ENCODE data around the gene BMP8B. TPM values are rescaled to one million over a fixed set of nuclear protein-coding genes. Genes with fewer than 3 reads are reported as not detected.

Gene BMP8B
- total RNA-seq, 1 experiment from 2014 or later, result 0.42 TPM

GRCh38 chr1:39722495-39722894 lies 66.2 kb downstream of the BMP8B start:
- Histone ChIP-seq H2BK5ac (ENCODE audit: insufficient read length, low read length) (no peak overlapping the region), H3K4ac (ENCODE audit: low read depth, low read length) (no peak overlapping the region), H3K4me2 (ENCODE audit: insufficient read depth, insufficient read length, low read length) (no peak overlapping the region), H3K18ac (ENCODE audit: insufficient read length, low read depth, low read length) (no peak overlapping the region), H3T11ph (ENCODE audit: low read length) (no peak overlapping the region), H3K79me2 (ENCODE audit: insufficient read depth, low read length) (no peaks in the 10 kb centered on the region), H2BK20ac (ENCODE audit: low read depth, low read length, poor library complexity, severe bottlenecking) (no peak overlapping the region), H4K5ac (ENCODE audit: insufficient read length, low read depth, low read length) (no peak overlapping the region), H3K23ac (ENCODE audit: insufficient read length, low read depth, low read length) (no peak overlapping the region), H2AK5ac (ENCODE audit: insufficient read length, low read length) (no peak overlapping the region), H4K20me1 (ENCODE audit: control insufficient read depth, insufficient read depth, insufficient read length) (no peaks in the 10 kb centered on the region), H3K9ac (ENCODE audit: extremely low read depth, insufficient read length, low read length) (no peak overlapping the region), H3K27me3 (ENCODE audit: insufficient read depth, low read length) (peaks cover 23% of the 10 kb centered on the region), H2BK15ac (ENCODE audit: low read depth, low read length) (no peak overlapping the region), H2AFZ (ENCODE audit: low read length) (no peak overlapping the region), H3K9me3 (ENCODE audit: control insufficient read depth, low read depth, low read length) (no peaks in the 10 kb centered on the region), H3K79me1 (ENCODE audit: insufficient read depth, low read depth, low read length, poor library complexity, severe bottlenecking) (no peaks in the 10 kb centered on the region), H2BK120ac (ENCODE audit: low read depth, low read length, poor library complexity, severe bottlenecking) (no peak overlapping the region), H3K23me2 (ENCODE audit: insufficient read length, low read depth, low read length, poor library complexity, severe bottlenecking) (no peaks in the 10 kb centered on the region), H3K4me1 (ENCODE audit: insufficient read depth, low read length) (no peaks in the 10 kb centered on the region), H3K14ac (ENCODE audit: insufficient read depth, low read length) (no peak overlapping the region), H3K56ac (ENCODE audit: insufficient read length, low read depth, low read length) (no peak overlapping the region), H2BK12ac (ENCODE audit: insufficient read length, low read depth, low read length) (no peak overlapping the region), H4K91ac (ENCODE audit: insufficient read length, low read depth, low read length) (no peak overlapping the region), H3K27ac (ENCODE audit: insufficient read length, low read depth, low read length) (no peak overlapping the region), H4K8ac (replicated peaks; ENCODE audit: insufficient read length, low read depth, low read length) (no peak overlapping the region)
- Mint-ChIP-seq H3K4me3 (no peak overlapping the region), H3K27me3 (ENCODE audit: low read depth) (peaks cover 95% of the 10 kb centered on the region), H3K27ac (no peak overlapping the region), H3K36me3 (ENCODE audit: insufficient read depth in 1 of 3, low read depth in 3 of 3) (no peaks in the 10 kb centered on the region), H3K9me3 (no peaks in the 10 kb centered on the region; a peak in 1 of 5 replicates), H3K4me1 (no peaks in the 10 kb centered on the region)
- no peak for DNase-seq
- no CpG with 5 or more reads among the region's 2 CpGs for WGBS (ENCODE audit: extremely low coverage, insufficient read length, low lambda C conversion rate)
- TF ChIP-seq, protein P1, sequence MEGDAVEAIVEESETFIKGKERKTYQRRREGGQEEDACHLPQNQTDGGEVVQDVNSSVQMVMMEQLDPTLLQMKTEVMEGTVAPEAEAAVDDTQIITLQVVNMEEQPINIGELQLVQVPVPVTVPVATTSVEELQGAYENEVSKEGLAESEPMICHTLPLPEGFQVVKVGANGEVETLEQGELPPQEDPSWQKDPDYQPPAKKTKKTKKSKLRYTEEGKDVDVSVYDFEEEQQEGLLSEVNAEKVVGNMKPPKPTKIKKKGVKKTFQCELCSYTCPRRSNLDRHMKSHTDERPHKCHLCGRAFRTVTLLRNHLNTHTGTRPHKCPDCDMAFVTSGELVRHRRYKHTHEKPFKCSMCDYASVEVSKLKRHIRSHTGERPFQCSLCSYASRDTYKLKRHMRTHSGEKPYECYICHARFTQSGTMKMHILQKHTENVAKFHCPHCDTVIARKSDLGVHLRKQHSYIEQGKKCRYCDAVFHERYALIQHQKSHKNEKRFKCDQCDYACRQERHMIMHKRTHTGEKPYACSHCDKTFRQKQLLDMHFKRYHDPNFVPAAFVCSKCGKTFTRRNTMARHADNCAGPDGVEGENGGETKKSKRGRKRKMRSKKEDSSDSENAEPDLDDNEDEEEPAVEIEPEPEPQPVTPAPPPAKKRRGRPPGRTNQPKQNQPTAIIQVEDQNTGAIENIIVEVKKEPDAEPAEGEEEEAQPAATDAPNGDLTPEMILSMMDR (conservative IDR thresholded peaks at IDR 0.05), result no peak

Data from H9 (cell line).